Measurements from ENCODE around the gene GALNT12.

DNA sequence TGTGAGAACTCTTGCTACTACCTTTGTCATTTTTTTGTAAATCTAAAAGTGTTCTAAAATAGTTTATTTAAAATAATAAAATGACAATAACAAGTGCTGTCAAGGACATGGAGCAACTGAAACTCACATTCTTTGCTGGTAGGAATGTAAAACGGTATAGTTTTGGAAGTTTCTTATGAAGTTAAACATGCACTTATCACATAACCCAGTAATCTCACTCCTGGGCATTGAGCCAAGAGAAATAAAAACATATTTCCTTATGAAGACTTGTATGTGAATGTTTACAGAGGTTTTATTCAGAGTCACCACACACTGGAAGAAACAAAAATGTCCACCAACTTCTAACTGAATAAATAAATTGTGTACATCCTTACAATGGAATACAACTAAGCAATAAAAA is 90.3 kb downstream of the GALNT12 start:
- TF ChIP-seq, protein P1, sequence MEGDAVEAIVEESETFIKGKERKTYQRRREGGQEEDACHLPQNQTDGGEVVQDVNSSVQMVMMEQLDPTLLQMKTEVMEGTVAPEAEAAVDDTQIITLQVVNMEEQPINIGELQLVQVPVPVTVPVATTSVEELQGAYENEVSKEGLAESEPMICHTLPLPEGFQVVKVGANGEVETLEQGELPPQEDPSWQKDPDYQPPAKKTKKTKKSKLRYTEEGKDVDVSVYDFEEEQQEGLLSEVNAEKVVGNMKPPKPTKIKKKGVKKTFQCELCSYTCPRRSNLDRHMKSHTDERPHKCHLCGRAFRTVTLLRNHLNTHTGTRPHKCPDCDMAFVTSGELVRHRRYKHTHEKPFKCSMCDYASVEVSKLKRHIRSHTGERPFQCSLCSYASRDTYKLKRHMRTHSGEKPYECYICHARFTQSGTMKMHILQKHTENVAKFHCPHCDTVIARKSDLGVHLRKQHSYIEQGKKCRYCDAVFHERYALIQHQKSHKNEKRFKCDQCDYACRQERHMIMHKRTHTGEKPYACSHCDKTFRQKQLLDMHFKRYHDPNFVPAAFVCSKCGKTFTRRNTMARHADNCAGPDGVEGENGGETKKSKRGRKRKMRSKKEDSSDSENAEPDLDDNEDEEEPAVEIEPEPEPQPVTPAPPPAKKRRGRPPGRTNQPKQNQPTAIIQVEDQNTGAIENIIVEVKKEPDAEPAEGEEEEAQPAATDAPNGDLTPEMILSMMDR (IDR thresholded peaks at IDR 0.05; ENCODE audit: poor library complexity) = no peak
- no peak for TF ChIP-seq EZH2 (IDR thresholded peaks at IDR 0.05; ENCODE audit: borderline replicate concordance)

Data from hepatocyte (in vitro differentiated cells).